Ishikawa (cell line): ENCODE data around the gene MOB3B.

Experiments used
- CEBPB ChIP-seq: IDR thresholded peaks from 2 replicates; pipeline ENCODE4 v1.6.1; 2012
- CREB1 ChIP-seq: IDR thresholded peaks from 2 replicates; pipeline ENCODE4 v1.6.1; 2012; ENCODE audit warnings: low read depth
- EGR1 ChIP-seq: IDR thresholded peaks from 2 replicates; pipeline ENCODE4 v1.6.1; 2012
- EP300 ChIP-seq: IDR thresholded peaks from 2 replicates; pipeline ENCODE4 v1.6.1; 2012; ENCODE audit warnings: borderline replicate concordance
- FOXM1 ChIP-seq: IDR thresholded peaks from 2 replicates; pipeline ENCODE4 v1.6.1; 2012; ENCODE audit warnings: low read depth, borderline replicate concordance
- MAX ChIP-seq: IDR thresholded peaks from 2 replicates; pipeline ENCODE4 v1.6.1; 2012
- NFIC ChIP-seq: IDR thresholded peaks from 2 replicates; pipeline ENCODE4 v1.6.1; 2012
- RAD21 ChIP-seq: IDR thresholded peaks from 2 replicates; pipeline ENCODE4 v1.6.1; 2012; ENCODE audit warnings: low read depth
- REST ChIP-seq: IDR thresholded peaks from 2 replicates; pipeline ENCODE4 v1.6.1; 2012; ENCODE audit warnings: low read depth, mild to moderate bottlenecking
- TAF1 ChIP-seq: IDR thresholded peaks from 2 replicates; pipeline ENCODE4 v1.6.1; 2012; ENCODE audit warnings: low read depth, mild to moderate bottlenecking
- TCF12 ChIP-seq: IDR thresholded peaks from 2 replicates; pipeline ENCODE4 v1.6.1; 2012; ENCODE audit warnings: low read depth
- USF1 ChIP-seq: IDR thresholded peaks from 2 replicates; pipeline ENCODE4 v1.6.1; 2012
- YY1 ChIP-seq: IDR thresholded peaks from 2 replicates; pipeline ENCODE4 v1.6.1; 2012; ENCODE audit warnings: low read depth
- ZBTB7A ChIP-seq: IDR thresholded peaks from 2 replicates; pipeline ENCODE4 v1.6.1; 2012; ENCODE audit warnings: low read depth

GRCh38 chr9:27451207-27451797 lies 78.3 kb downstream of the MOB3B start:
- TF ChIP-seq REST = no peak
- no peak for TF ChIP-seq YY1
- no peak for TF ChIP-seq NFIC
- TF ChIP-seq CEBPB = no peak
- TF ChIP-seq MAX = no peak
- TF ChIP-seq USF1 = no peak
- TF ChIP-seq TAF1 = no peak
- no peak for TF ChIP-seq FOXM1
- TF ChIP-seq RAD21 = no peak
- TF ChIP-seq EP300 = no peak
- TF ChIP-seq TCF12 = no peak
- no peak for TF ChIP-seq CREB1
- TF ChIP-seq EGR1 = no peak
- TF ChIP-seq ZBTB7A = no peak
